Omental fat pad (tissue), 4 donors: ENCODE measurements around the gene CPT2. TPM values are rescaled to one million over a fixed set of nuclear protein-coding genes. Genes with fewer than 3 reads are reported as not detected.

Source experiments
- ATAC-seq: fragments of 150-250 bp; one replicate; pipeline ENCODE4 v1.9.1; 2016; ENCODE audit warnings: mild to moderate bottlenecking, moderate library complexity; ENCODE audit not compliant: low FRiP score
- DNase-seq: peaks from one replicate; pipeline ENCODE4 v3.0.0-alpha.2; 2019; ENCODE audit warnings: low spot score
- total RNA-seq, 4 donors: library from RNA; depleted of rRNA; stranded (reverse); fragments of >200 nt; gene quantifications; one replicate each; pipeline ENCODE4 v1.1.0, GENCODE V29; 2016
- TF ChIP-seq, protein P1 (sequence below), 3 donors: fragments of 450-650 bp; IDR thresholded peaks; one replicate each; pipeline ENCODE4 v1.5.1; 2016 to 2017; ENCODE audit warnings: antibody characterized with exemption in 3 of 3, mild to moderate bottlenecking in 3 of 3, moderate library complexity in 2 of 3

Gene CPT2
- 10 to 100 TPM; 11.4 to 30.4 (median 17.6) TPM for total RNA-seq

- DNase-seq: peak; percentile 71
- peak; percentile 94 for ATAC-seq
- TF ChIP-seq, protein P1, sequence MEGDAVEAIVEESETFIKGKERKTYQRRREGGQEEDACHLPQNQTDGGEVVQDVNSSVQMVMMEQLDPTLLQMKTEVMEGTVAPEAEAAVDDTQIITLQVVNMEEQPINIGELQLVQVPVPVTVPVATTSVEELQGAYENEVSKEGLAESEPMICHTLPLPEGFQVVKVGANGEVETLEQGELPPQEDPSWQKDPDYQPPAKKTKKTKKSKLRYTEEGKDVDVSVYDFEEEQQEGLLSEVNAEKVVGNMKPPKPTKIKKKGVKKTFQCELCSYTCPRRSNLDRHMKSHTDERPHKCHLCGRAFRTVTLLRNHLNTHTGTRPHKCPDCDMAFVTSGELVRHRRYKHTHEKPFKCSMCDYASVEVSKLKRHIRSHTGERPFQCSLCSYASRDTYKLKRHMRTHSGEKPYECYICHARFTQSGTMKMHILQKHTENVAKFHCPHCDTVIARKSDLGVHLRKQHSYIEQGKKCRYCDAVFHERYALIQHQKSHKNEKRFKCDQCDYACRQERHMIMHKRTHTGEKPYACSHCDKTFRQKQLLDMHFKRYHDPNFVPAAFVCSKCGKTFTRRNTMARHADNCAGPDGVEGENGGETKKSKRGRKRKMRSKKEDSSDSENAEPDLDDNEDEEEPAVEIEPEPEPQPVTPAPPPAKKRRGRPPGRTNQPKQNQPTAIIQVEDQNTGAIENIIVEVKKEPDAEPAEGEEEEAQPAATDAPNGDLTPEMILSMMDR (IDR thresholded peaks at IDR 0.05): no peak
Observed at GRCh38 chr1:53196485-53197290, at the start of gene CPT2. Gene CPT2, plus strand, starts transcription at chr1:53196824. Its CDS starts 120 bp downstream, at chr1:53196944.

GRCh38 chr1:53147174-53147573 is 49.5 kb upstream of the CPT2 start:
- DNase-seq (no peak), ATAC-seq (no peak)
- TF ChIP-seq, protein P1 (IDR thresholded peaks at IDR 0.05): no peak

GRCh38 chr1:53148123-53148522 is 48.5 kb upstream of the CPT2 start:
- DNase-seq (no peak), ATAC-seq (no peak)
- TF ChIP-seq, protein P1 (IDR thresholded peaks at IDR 0.05): no peak

DNA sequence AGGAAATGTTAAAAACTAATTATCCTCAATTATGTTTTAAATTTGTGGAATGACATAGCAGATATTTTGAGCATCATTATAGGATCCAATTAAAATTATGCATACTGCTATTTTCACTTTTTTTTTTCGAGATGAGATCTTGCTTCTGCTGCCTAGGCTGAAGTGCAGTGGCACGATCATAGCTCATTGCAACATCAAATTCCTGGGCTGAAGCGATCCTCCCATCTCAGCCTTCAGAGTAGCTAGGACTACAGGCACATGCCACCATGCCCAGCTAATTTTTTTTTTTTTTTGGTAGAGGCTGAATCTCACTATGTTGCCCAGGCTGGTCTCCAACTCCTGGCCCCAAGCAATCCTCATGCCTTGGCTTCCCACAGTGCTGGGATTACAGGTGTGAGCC is 42.9 kb upstream of the CPT2 start:
- TF ChIP-seq, protein P1 (IDR thresholded peaks at IDR 0.05): no peak
- ATAC-seq (no peak), DNase-seq (no peak)

DNA sequence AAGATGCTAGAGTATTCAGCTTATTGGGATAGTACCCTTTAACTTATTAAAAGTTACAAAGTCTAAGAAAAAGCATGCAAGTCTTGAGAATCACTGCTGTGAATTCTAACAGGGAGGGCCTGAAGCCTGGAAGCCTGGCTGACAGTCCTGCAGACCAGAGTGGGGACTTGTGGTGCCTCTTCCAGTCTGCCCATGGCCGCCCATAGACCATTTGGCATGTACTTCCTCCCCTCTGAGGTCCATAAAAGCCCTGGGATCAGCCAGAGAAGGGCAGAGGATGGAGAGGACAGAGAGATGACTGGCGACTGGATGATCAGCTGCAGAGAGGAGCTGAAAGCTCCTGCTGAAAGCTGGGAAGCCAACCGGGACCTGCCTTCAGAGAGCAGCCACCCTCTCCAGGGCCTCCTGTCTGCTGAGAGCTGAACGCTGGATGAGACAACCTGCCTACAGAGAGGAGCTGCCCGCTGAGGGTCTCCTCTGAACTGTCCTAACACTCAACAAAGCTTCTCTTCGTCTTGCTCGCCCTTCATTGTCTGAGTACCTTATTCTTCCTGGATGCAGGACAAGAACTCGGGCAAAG is 41.7 kb upstream of the CPT2 start:
- DNase-seq: no peak
- ATAC-seq: no peak
- TF ChIP-seq, protein P1 (IDR thresholded peaks at IDR 0.05): no peak

DNA sequence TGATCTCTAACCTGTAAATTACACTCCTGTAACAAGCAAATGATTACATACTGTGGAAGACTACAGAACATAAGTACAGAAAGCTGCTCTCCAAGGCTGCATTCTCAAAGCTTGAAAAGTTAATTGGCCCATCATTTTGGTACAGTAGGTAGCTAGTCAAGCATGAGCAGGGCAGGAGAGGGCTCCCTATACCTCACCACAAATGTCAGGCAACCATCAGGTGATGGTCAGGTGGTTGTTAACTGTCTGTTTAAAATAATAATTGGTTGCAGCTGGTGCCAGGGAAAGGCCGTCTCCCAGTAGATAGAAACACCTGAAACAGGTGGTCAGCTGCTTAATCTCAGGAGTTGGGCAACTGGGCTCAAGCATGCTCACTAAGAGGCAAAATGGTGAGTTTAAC is 41.1 kb upstream of the CPT2 start:
- ATAC-seq (no peak), DNase-seq (no peak)
- TF ChIP-seq, protein P1 (IDR thresholded peaks at IDR 0.05): no peak

DNA sequence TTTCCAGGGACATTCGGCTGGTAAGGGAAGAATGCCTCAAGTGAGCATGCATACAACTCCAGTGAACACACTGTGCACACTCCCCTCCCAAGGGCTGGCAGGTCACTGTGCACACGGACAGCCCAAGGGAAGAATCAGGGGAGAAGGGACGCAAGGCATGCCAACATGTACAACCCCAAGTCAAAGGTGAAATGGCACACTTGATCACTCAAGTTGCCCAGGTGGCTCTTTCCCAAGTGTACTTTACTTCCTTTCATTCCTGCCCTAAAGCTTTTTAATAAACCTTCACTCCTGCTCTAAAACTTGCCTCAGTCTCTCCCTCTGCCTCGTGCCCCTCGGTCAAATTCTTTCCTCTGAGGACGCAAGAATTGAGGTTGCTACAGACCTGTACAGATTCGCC is 40.7 kb upstream of the CPT2 start:
- no peak for ATAC-seq
- TF ChIP-seq, protein P1 (IDR thresholded peaks at IDR 0.05): no peak

More for the DNA sequence above, 40.7 kb upstream of the CPT2 start:
- no peak for DNase-seq
